ENCODE measurements around the gene ZDHHC4. TPM values are rescaled to one million over a fixed set of nuclear protein-coding genes. Genes with fewer than 3 reads are reported as not detected.

The ZDHHC4 gene
- total RNA-seq, 1 donor from 2014 or later = 33.2 TPM

DNA sequence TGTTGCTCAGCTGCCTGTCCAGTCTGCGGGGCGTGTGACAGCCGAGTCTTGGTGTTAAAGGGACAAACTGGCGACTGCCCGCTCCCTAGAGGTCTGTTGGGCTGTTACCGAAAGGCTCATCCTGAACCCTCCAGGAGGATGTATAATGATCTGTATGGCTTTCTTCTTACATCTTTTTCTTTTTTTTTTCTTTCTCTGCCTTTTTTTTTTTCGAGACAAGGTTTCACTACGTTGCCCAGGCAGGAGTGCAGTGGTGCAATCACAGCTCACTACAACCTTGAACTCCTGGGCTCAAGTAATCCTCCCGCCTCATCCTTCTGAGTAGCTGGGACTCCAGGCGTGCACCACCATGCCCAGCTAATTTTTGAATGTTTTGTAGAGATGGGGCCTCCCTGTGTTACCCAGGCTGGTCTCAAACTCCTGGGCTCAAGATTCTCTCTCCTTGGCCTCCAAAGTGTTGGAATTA lies 13.4 kb downstream of the ZDHHC4 start:
- intact Hi-C loops (cut with micrococcal nuclease) = loop anchor here (1.0 to 10.0 kb wide), 4 partner anchors 13 to 1624 kb away; partner anchors contain the start of genes ZDHHC4, ZNF12 and ZNF316
- H3K27ac Mint-ChIP-seq = peak overlapping the region; percentile 80
- TF ChIP-seq, protein P1, sequence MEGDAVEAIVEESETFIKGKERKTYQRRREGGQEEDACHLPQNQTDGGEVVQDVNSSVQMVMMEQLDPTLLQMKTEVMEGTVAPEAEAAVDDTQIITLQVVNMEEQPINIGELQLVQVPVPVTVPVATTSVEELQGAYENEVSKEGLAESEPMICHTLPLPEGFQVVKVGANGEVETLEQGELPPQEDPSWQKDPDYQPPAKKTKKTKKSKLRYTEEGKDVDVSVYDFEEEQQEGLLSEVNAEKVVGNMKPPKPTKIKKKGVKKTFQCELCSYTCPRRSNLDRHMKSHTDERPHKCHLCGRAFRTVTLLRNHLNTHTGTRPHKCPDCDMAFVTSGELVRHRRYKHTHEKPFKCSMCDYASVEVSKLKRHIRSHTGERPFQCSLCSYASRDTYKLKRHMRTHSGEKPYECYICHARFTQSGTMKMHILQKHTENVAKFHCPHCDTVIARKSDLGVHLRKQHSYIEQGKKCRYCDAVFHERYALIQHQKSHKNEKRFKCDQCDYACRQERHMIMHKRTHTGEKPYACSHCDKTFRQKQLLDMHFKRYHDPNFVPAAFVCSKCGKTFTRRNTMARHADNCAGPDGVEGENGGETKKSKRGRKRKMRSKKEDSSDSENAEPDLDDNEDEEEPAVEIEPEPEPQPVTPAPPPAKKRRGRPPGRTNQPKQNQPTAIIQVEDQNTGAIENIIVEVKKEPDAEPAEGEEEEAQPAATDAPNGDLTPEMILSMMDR (IDR thresholded peaks at IDR 0.05) = no peak
- DNase-seq (no peak), ATAC-seq (ENCODE audit: low read depth) (no peak)
- CTCF ChIA-PET = interaction anchor here (1.1 kb wide), 1 partner anchor 15 kb away, joined by 3 read pairs; no protein-coding TSS in a partner anchor
- no peaks in the 10 kb centered on the region for H3K9me3 Mint-ChIP-seq
- H3K4me3 Mint-ChIP-seq = peak overlapping the region; percentile 89
- POLR2A ChIA-PET = interaction anchor here (0.6 to 1.9 kb wide), 6 partner anchors 9 to 681 kb away, joined by 3 to 10 read pairs (median 5); no protein-coding TSS in a partner anchor
- H3K27me3 Mint-ChIP-seq = no peaks in the 10 kb centered on the region
- H3K36me3 Mint-ChIP-seq (ENCODE audit: low read depth) = peaks cover 68% of the 10 kb centered on the region
- peaks cover 21% of the 10 kb centered on the region for H3K4me1 Mint-ChIP-seq

DNA sequence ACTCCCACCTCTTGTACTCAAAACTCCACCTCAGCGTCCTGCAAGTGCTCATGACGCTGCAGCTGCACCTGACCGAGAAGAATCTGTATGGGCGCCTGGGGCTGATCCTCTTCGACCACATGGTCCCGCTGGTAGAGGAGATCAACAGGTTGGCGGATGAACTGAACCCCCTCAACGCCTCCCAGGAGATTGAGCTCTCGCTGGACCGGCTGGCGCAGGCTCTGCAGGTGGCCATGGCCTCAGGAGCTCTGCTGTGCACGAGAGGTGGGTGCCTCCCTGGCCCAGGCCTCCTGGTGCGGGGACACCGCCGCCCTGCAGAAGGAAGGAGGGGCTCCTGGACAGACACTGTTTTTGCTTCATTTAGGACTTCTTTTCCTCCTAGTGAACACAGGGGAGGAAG lies 22.8 kb downstream of the ZDHHC4 start:
- peaks cover 74% of the 10 kb centered on the region for H3K36me3 Mint-ChIP-seq (ENCODE audit: low read depth)
- DNase-seq (no peak), ATAC-seq (ENCODE audit: low read depth) (no peak)
- intact Hi-C loops (cut with micrococcal nuclease) = no loop called here
- peaks cover 4% of the 10 kb centered on the region for H3K4me1 Mint-ChIP-seq
- no peak overlapping the region for H3K27ac Mint-ChIP-seq
- POLR2A ChIA-PET = interaction anchor here (0.6 kb wide), 1 partner anchor 11 kb away, joined by 3 read pairs; no protein-coding TSS in a partner anchor
- CTCF ChIA-PET = no interaction called here
- H3K9me3 Mint-ChIP-seq = no peaks in the 10 kb centered on the region
- TF ChIP-seq, protein P1 (IDR thresholded peaks at IDR 0.05) = no peak
- no peak overlapping the region for H3K4me3 Mint-ChIP-seq
- no peaks in the 10 kb centered on the region for H3K27me3 Mint-ChIP-seq

DNA sequence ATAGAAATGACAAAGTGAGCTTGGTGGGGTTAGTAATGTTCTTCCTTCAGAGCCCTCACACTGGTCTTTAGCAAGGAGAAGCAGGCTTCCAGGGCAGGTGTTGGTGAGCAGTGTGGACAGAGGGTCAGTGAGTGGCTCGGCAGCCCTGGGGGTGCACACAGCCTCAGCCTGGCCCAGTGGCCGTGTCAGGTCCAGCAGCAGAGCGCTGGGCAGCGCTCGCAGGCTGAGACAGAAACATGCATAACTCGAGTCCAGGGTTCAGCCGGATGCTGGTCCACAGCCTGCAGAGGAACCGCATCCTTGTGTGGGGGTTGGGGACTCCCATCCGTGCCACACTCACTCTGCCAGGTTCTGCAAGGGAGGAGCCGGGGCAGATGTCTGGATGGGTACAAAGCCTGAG lies 27.2 kb downstream of the ZDHHC4 start:
- POLR2A ChIA-PET = no interaction called here
- Mint-ChIP-seq H3K27ac (no peak overlapping the region), H3K4me3 (no peak overlapping the region), H3K27me3 (no peaks in the 10 kb centered on the region), H3K36me3 (ENCODE audit: low read depth) (peaks cover 61% of the 10 kb centered on the region), H3K4me1 (peaks cover 4% of the 10 kb centered on the region), H3K9me3 (no peaks in the 10 kb centered on the region)
- CTCF ChIA-PET = no interaction called here
- TF ChIP-seq, protein P1 (IDR thresholded peaks at IDR 0.05) = no peak
- intact Hi-C loops (cut with micrococcal nuclease) = no loop called here
- DNase-seq (no peak), ATAC-seq (ENCODE audit: low read depth) (no peak)

DNA sequence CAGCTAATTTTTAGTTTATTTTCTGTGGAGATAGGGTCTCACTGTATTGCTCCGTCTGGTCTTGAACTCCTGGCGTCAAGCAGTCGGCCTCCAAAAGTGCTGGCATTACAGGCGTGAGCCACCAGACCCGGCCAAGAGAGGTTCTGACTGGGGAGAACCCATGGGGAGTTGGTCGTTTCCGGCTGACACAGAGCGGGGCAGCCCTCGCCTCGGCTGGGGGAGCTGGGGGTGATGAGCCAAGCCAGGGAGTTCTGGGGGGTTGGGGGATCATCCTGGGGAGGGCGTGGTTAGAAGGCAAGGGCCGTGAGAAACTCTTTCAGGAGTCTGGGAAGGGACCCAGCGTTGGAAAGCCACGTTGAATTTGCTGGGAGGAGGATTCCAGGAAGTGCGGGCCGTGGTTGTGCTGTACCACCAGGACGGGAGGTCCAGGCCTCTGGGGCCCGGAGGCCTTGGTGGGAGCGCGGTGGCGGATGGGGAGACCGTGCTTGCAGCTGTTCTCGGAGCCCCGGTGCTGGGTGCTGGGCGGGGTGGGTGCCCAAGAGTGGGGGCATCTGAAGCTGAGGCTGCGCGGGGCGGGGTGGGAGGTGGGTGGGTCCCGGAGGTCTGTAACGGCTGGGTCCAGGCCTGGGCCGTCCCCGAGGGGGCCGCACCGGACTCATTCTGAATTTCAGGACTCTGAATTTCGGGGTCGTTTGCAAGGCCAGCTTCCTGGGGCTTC lies 29.8 kb downstream of the ZDHHC4 start:
- ChIA-PET CTCF (interaction anchor here (1.2 kb wide), 1 partner anchor 33 kb away, joined by 3 read pairs; no protein-coding TSS in a partner anchor), POLR2A (no interaction called here)
- Mint-ChIP-seq H3K27me3 (no peaks in the 10 kb centered on the region), H3K4me3 (no peak overlapping the region), H3K27ac (no peak overlapping the region), H3K36me3 (ENCODE audit: low read depth) (peaks cover 52% of the 10 kb centered on the region), H3K4me1 (peaks cover 2% of the 10 kb centered on the region), H3K9me3 (no peaks in the 10 kb centered on the region)
- DNase-seq = no peak
- intact Hi-C loops (cut with micrococcal nuclease) = no loop called here
- ATAC-seq (ENCODE audit: low read depth) = no peak
- TF ChIP-seq, protein P1 (IDR thresholded peaks at IDR 0.05) = no peak

DNA sequence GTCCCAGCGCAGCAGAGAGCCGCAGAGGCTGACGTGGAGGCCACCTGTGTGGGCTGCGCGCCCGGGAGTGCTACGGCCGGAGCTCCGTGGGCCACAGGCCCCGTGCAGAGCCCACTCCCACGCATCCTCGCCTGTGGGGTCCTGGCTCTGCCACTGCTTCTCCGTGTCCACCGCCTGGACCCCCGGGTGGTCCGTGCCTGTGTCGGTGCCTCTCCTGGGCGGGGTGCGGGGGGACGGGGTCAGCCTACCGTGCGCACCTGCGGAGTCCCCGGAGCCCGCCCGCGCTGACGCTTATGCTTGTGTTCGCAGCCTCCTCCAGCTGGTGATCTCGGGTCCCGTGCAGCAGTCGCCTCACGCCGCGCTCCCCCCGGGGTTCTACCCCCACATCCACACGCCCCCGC lies 30.4 kb downstream of the ZDHHC4 start:
- Mint-ChIP-seq H3K9me3 (no peaks in the 10 kb centered on the region), H3K36me3 (ENCODE audit: low read depth) (peaks cover 45% of the 10 kb centered on the region), H3K27ac (no peak overlapping the region), H3K27me3 (no peaks in the 10 kb centered on the region), H3K4me1 (no peaks in the 10 kb centered on the region), H3K4me3 (no peak overlapping the region)
- ATAC-seq (ENCODE audit: low read depth) (no peak), DNase-seq (no peak)
- intact Hi-C loops (cut with micrococcal nuclease) = no loop called here
- TF ChIP-seq, protein P1 (IDR thresholded peaks at IDR 0.05) = no peak
- ChIA-PET POLR2A (no interaction called here), CTCF (no interaction called here)

Measured in activated B cell treated with CpG ODN at 0.5 μM for 24 hours (primary cell).